Measurements from ENCODE around the gene WDR41. TPM values are rescaled to one million over a fixed set of nuclear protein-coding genes. Genes with fewer than 3 reads are reported as not detected.
"Not testable (repeated sequence)": the region's sequence is repeated elsewhere in the genome, so short reads cannot be mapped to it uniquely, and the experiment has no call there.

The WDR41 gene
- total RNA-seq, 4 donors from 2014 or later, result 17.4 to 58.6 (median 38.9) TPM

DNA sequence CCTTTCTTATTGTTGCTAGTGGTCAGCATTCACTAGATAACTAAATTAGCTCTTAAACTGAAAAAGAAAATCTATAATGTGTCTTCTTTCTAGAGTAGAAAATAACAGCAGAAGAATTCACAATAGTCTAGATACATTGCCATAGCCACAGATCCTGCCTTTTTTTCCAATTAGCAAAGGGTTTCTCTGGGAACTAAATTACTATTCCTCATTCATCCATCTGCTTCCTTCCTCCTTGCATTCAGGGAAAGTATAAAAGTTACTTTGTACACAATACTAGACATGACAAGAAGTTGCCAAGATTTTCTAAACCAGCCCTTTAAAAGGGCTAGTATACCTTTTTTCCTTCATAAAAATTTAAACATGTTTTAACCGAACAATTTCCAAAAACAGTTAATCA, 21.2 kb upstream of the WDR41 start:
- no peaks in the 10 kb centered on the region for H3K36me3 ChIP-seq
- TF ChIP-seq, protein P1, sequence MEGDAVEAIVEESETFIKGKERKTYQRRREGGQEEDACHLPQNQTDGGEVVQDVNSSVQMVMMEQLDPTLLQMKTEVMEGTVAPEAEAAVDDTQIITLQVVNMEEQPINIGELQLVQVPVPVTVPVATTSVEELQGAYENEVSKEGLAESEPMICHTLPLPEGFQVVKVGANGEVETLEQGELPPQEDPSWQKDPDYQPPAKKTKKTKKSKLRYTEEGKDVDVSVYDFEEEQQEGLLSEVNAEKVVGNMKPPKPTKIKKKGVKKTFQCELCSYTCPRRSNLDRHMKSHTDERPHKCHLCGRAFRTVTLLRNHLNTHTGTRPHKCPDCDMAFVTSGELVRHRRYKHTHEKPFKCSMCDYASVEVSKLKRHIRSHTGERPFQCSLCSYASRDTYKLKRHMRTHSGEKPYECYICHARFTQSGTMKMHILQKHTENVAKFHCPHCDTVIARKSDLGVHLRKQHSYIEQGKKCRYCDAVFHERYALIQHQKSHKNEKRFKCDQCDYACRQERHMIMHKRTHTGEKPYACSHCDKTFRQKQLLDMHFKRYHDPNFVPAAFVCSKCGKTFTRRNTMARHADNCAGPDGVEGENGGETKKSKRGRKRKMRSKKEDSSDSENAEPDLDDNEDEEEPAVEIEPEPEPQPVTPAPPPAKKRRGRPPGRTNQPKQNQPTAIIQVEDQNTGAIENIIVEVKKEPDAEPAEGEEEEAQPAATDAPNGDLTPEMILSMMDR (IDR thresholded peaks at IDR 0.05), result no peak
- TF ChIP-seq POLR2A (IDR thresholded peaks at IDR 0.05), result no peak
- H3K4me1 ChIP-seq, result no peaks in the 10 kb centered on the region
- no peak overlapping the region for H3K27ac ChIP-seq
- WGBS, 2 donors, result 43 to 65% methylated on average over 1 of the region's 1 CpG
- intact Hi-C loops (cut with DNase I), result no loop called here
- no peak for DNase-seq
- H3K27me3 ChIP-seq, result peaks cover 0 to 10% (median 0%) of the 10 kb centered on the region in 4 donors
- H3K4me3 ChIP-seq, result no peak overlapping the region
- H3K9me3 ChIP-seq, result no peaks in the 10 kb centered on the region

DNA sequence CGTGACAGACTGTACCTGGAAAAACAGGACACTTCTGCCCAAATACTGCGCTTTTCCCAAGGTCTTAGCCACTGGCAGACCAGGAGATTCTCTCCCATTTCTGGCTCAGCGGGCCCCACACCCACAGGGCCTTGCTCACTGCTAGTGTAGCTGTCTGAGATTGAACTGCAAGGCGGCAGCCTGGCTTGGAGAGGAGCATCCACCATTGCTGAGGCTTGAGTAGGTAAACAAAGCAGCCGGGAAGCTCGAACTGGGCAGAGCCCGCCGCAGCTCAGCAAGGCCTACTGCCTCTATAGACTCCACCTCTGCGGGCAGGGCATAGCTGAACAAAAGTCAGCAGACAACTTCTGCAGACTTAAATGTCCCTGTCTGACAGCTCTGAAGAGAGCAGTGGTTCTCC, 9.0 kb upstream of the WDR41 start:
- H3K4me1 ChIP-seq; H3K27me3 ChIP-seq; intact Hi-C loops (cut with DNase I); H3K27ac ChIP-seq; H3K36me3 ChIP-seq; H3K9me3 ChIP-seq; H3K4me3 ChIP-seq; DNase-seq: not testable (repeated sequence)
- WGBS, 2 donors, result 87 to 97% methylated on average over 4 to 6 of the region's 9 CpGs

DNA sequence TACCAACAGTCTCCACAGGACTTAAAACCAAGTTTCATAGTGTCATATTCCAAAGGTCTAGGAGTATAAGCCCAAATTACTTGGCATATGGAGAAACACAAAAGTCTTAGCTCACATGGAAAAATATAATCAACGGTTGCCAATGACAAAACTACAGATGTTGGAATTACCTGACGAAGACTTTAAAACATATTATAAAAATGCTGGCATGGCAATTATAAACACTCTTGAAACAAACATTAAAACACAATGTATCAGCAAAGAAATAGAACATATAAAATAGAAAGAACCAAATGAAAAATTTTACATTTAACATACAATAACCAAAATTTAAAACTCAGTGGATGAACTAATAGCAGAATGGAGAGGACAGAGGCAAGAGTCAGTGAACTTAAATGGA, 7.9 kb upstream of the WDR41 start:
- peaks cover 0 to 10% (median 0%) of the 10 kb centered on the region in 4 donors for H3K27me3 ChIP-seq
- TF ChIP-seq POLR2A (IDR thresholded peaks at IDR 0.05), result no peak
- TF ChIP-seq, protein P1 (IDR thresholded peaks at IDR 0.05), result no peak
- no peaks in the 10 kb centered on the region for H3K36me3 ChIP-seq
- DNase-seq, result no peak
- no peaks in the 10 kb centered on the region for H3K4me1 ChIP-seq
- WGBS, 2 donors, result 90 to 100% methylated on average over 2 of the region's 2 CpGs
- intact Hi-C loops (cut with DNase I), result loop anchor here (10.0 kb wide), 1 partner anchor 355 kb away; no protein-coding TSS in a partner anchor
- no peak overlapping the region for H3K27ac ChIP-seq
- H3K4me3 ChIP-seq, result no peak overlapping the region
- peaks cover 0 to 8% (median 0%) of the 10 kb centered on the region in 3 donors for H3K9me3 ChIP-seq

DNA sequence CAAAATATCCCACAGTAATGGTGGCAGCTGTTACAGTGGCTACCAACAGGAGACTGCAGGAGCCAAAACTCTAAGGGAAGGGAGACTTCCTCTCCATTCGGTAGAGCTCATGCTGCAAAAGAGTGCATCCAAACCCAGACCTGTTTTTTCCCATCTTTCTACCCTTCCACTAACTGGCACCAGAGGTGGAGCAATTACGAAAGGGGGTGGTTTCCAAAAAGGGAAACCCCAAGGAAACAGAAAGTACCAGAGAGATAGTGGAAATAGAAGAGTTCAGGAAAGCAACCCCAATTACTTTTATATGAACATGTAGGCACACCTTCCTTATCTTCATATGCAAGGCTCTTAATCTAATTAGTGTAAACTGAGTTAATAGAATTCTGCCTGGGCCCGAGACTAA, 7.3 kb upstream of the WDR41 start:
- 36 to 43% methylated on average over 3 of the region's 3 CpGs for WGBS, 2 donors

DNA sequence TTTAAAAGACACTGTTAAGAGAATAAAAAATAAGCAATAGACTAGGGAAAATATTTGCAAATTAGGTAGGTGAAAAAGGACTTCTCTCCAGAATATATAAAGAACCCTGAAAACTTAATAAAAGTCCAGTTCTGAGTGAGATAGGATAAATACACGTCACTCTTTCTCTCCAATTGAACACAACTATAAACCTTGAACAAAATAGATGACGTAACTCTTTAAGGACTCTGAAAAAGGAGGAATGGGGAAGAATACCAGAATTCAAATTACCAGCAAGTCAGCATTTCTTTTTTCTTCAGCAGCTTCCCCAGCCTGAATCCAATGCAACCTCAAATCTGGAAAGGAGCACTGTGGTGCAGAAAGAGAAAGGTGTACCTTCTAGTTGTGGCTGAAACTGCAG, 6.8 kb upstream of the WDR41 start:
- no peak overlapping the region for H3K4me3 ChIP-seq
- H3K27me3 ChIP-seq, result peaks cover 0 to 10% (median 0%) of the 10 kb centered on the region in 4 donors
- H3K4me1 ChIP-seq, result no peaks in the 10 kb centered on the region
- intact Hi-C loops (cut with DNase I), result loop anchor here (10.0 kb wide), 1 partner anchor 354 kb away; no protein-coding TSS in a partner anchor
- TF ChIP-seq POLR2A (IDR thresholded peaks at IDR 0.05), result no peak
- TF ChIP-seq, protein P1 (IDR thresholded peaks at IDR 0.05), result no peak
- WGBS, 2 donors, result 74 to 86% methylated on average over 2 of the region's 2 CpGs
- no peak for DNase-seq
- no peak overlapping the region for H3K27ac ChIP-seq
- no peaks in the 10 kb centered on the region for H3K36me3 ChIP-seq
- H3K9me3 ChIP-seq, result peaks cover 0 to 8% (median 0%) of the 10 kb centered on the region in 3 donors

More for the DNA sequence above, 7.3 kb upstream of the WDR41 start:
- intact Hi-C loops (cut with DNase I), result loop anchor here (10.0 kb wide), 1 partner anchor 355 kb away; no protein-coding TSS in a partner anchor
- Histone ChIP-seq H3K4me1 (no peaks in the 10 kb centered on the region), H3K36me3 (no peaks in the 10 kb centered on the region), H3K4me3 (no peak overlapping the region), H3K9me3 (peaks cover 0 to 8% (median 0%) of the 10 kb centered on the region in 3 donors), H3K27ac (no peak overlapping the region), H3K27me3 (peaks cover 0 to 10% (median 0%) of the 10 kb centered on the region in 4 donors)
- DNase-seq, result no peak
- TF ChIP-seq POLR2A (IDR thresholded peaks at IDR 0.05), result no peak

DNA sequence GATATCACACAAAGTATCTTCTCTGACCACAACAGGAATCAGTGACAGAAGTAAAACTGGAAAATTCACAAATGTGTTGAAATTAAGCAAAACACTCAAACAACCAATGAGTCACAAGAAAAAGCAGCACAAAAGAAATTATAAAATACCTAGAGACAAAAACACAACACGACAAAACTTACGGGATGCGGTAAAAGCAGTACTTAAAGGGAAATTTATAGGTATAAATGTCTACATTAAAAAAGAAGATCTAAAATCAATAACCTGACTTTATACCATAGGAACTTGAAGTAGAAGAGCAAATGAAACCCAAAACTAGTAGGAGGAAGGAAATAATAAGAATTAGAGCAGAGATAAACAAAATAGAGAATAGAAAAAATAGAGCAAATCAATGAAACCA, 2.8 kb upstream of the WDR41 start:
- TF ChIP-seq, protein P1 (IDR thresholded peaks at IDR 0.05), result no peak
- no peak for TF ChIP-seq POLR2A (IDR thresholded peaks at IDR 0.05)
- Histone ChIP-seq H3K4me3 (no peak overlapping the region), H3K27ac (no peak overlapping the region), H3K36me3 (no peaks in the 10 kb centered on the region), H3K9me3 (no peaks in the 10 kb centered on the region), H3K4me1 (peaks cover 4 to 17% (median 6%) of the 10 kb centered on the region in 3 donors), H3K27me3 (peaks cover 0 to 2% (median 0%) of the 10 kb centered on the region in 4 donors)
- DNase-seq, result no peak
- intact Hi-C loops (cut with DNase I), result loop anchor here (10.0 kb wide), 1 partner anchor 350 kb away; no protein-coding TSS in a partner anchor
- WGBS, 2 donors, result 80 to 90% methylated on average over 3 of the region's 3 CpGs

All from esophagus squamous epithelium (tissue), 5 donors.